Measurements from ENCODE around the gene TRAF3IP1. TPM values are rescaled to one million over a fixed set of nuclear protein-coding genes. Genes with fewer than 3 reads are reported as not detected.
"Not testable (repeated sequence)": the region's sequence is repeated elsewhere in the genome, so short reads cannot be mapped to it uniquely, and the experiment has no call there.

The TRAF3IP1 gene
- total RNA-seq, 2 donors from 2014 or later, result 5.4 to 10.9 TPM

DNA sequence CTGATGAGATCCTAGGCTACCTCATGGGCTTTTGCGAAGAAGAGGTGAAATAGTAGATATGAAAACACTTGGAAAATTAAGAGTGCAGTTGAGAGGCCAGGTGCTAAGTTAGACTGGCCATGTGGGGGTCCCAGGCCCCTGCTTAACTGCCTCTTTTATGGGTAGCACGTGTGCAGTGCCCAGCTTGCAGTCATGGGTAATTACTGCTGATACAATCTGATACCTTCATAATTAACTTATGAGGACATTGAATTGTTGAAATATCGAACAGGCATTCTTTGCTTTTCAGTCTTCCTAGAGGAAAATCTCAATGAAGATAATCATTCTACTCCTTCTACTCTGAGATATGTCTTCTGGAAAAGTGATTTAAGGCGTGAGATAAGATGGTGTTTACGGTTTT lies 11.6 kb downstream of the TRAF3IP1 start:
- DNase-seq (no peak), ATAC-seq (no peak)
- Histone ChIP-seq H3K36me3 (replicated peaks in 1 of 2; ENCODE audit: insufficient read depth in 1 of 2, low read depth in 2 of 2) (peaks cover 0 to 2% of the 10 kb centered on the region in 2 donors), H3K27ac (no peak overlapping the region), H3K27me3 (no peaks in the 10 kb centered on the region), H3K9me3 (no peaks in the 10 kb centered on the region), H3K4me1 (no peaks in the 10 kb centered on the region), H3K4me3 (no peak overlapping the region)
- 77 to 81% methylated on average over 5 of the region's 5 CpGs for WGBS, 2 donors
- intact Hi-C loops (cut with DNase I), result no loop called here
- TF ChIP-seq, protein P1, sequence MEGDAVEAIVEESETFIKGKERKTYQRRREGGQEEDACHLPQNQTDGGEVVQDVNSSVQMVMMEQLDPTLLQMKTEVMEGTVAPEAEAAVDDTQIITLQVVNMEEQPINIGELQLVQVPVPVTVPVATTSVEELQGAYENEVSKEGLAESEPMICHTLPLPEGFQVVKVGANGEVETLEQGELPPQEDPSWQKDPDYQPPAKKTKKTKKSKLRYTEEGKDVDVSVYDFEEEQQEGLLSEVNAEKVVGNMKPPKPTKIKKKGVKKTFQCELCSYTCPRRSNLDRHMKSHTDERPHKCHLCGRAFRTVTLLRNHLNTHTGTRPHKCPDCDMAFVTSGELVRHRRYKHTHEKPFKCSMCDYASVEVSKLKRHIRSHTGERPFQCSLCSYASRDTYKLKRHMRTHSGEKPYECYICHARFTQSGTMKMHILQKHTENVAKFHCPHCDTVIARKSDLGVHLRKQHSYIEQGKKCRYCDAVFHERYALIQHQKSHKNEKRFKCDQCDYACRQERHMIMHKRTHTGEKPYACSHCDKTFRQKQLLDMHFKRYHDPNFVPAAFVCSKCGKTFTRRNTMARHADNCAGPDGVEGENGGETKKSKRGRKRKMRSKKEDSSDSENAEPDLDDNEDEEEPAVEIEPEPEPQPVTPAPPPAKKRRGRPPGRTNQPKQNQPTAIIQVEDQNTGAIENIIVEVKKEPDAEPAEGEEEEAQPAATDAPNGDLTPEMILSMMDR (IDR thresholded peaks at IDR 0.05), result no peak
- TF ChIP-seq POLR2A (IDR thresholded peaks at IDR 0.05), result no peak

DNA sequence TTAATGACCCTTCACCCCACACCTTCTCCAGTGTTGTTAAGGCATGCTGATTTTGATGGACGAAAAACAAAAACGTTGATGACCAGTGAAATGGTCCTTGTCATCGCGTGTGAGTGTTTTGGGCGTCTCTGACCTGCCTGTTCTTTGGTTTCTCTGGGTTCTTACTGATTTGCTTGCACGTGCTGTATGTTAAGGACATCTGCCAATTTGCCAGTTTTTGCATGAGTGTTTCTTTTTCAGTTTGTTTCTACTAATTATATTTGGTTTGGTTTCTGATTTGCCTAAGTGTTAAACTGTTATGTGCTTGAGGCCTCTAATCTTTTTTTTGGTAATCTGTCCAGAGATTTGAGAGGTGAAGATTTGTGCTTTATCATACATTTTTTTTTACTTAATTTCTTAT lies 14.6 kb downstream of the TRAF3IP1 start:
- H3K27ac ChIP-seq, result no peak overlapping the region
- H3K9me3 ChIP-seq, result no peaks in the 10 kb centered on the region
- H3K4me1 ChIP-seq, result peaks cover 4% of the 10 kb centered on the region
- no peak overlapping the region for H3K4me3 ChIP-seq
- no peak for TF ChIP-seq POLR2A (IDR thresholded peaks at IDR 0.05)
- TF ChIP-seq, protein P1 (IDR thresholded peaks at IDR 0.05), result no peak
- H3K36me3 ChIP-seq (replicated peaks in 1 of 2; ENCODE audit: insufficient read depth in 1 of 2, low read depth in 2 of 2), result no peaks in the 10 kb centered on the region
- no peaks in the 10 kb centered on the region for H3K27me3 ChIP-seq
- intact Hi-C loops (cut with DNase I), result no loop called here
- WGBS, 2 donors, result 84 to 88% methylated on average over 6 of the region's 6 CpGs
- DNase-seq, result no peak
- ATAC-seq, result no peak

DNA sequence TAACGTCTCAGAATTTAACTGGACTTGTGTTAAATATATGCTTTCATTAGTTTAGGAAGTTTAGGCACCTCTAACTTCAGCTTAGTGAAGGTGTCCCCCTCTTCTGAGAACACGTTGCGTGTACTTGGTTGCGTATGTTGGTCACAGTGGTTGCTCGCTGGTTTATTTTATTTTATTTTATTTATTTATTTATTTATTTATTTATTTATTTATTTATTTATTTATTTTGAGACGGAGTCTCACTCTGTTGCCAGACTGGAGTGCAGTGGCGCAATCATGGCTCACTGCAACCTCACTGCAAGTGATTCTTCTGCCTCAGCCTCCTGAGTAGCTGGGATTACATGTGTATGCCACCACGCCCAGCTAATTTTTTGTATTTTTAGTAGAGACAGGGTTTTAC lies 15.3 kb downstream of the TRAF3IP1 start:
- H3K4me1 ChIP-seq; H3K27ac ChIP-seq; intact Hi-C loops (cut with DNase I); H3K4me3 ChIP-seq; H3K27me3 ChIP-seq; H3K36me3 ChIP-seq (replicated peaks in 1 of 2; ENCODE audit: insufficient read depth in 1 of 2, low read depth in 2 of 2); H3K9me3 ChIP-seq; ATAC-seq; DNase-seq: not testable (repeated sequence)
- 91 to 92% methylated on average over 8 of the region's 8 CpGs for WGBS, 2 donors

DNA sequence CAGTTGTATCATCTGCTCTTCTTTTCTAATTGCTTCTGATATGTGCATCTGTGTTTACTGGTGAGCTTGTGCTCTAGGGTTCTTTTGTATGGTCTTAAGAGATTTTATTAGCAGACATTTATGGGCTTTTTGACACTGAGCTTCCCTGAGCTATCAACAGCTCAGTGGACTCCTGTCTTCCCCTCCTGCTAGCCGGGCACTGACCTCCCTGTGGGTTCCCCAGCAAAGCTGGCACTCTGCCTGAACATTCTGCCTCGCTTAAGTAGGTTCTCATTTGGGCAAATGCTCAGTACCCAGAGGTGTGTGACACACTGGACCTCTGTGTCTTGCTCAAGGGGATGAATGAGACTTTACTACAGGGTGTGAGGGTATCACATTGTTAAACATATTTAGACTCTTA lies 15.8 kb downstream of the TRAF3IP1 start:
- Histone ChIP-seq H3K4me3 (no peak overlapping the region), H3K9me3 (no peaks in the 10 kb centered on the region), H3K27ac (no peak overlapping the region), H3K27me3 (no peaks in the 10 kb centered on the region), H3K36me3 (replicated peaks in 1 of 2; ENCODE audit: insufficient read depth in 1 of 2, low read depth in 2 of 2) (no peaks in the 10 kb centered on the region), H3K4me1 (peaks cover 4% of the 10 kb centered on the region)
- intact Hi-C loops (cut with DNase I), result no loop called here
- DNase-seq, result peak in 3 of 4 donors; percentile 32 to 39 (median 38)
- no peak for TF ChIP-seq POLR2A (IDR thresholded peaks at IDR 0.05)
- TF ChIP-seq, protein P1 (IDR thresholded peaks at IDR 0.05), result no peak
- ATAC-seq, result no peak
- WGBS, 2 donors, result 54 to 62% methylated on average over 2 of the region's 2 CpGs

DNA sequence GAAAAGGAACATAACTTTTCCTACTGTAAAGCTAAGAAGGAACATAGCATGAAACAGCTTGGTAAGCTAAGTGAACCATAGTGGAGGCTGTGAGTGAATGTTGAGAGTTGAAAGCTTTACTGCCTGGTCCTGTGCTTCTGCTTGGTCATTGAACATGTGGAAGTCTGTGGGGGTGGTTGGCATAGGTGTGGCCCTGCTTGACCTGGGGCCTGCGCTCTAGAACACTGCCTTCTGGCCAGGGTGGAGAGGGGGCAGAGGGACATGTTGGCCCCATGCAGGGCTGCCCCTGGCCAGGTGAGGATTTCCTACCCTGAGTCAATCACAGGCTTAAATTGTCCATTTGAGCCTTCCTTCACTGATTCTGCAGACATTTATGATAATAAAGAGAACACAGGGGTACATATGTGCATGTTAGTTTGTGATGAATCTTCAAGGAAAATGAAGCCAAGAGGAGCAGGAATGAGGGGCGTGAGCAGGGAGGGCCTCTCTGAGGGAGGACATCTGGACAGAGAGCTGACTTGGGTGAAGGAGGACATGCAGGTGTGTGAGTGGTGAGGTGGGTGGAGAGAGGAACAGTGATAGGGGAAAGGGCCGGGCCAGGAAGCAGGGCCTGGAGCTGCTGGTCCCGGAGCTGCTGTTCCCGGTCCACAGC lies 16.6 kb downstream of the TRAF3IP1 start:
- ATAC-seq (no peak), DNase-seq (no peak)
- H3K4me1 ChIP-seq, result peaks cover 4% of the 10 kb centered on the region
- no peaks in the 10 kb centered on the region for H3K27me3 ChIP-seq
- no peaks in the 10 kb centered on the region for H3K9me3 ChIP-seq
- intact Hi-C loops (cut with DNase I), result no loop called here
- TF ChIP-seq, protein P1 (IDR thresholded peaks at IDR 0.05), result no peak
- no peak for TF ChIP-seq POLR2A (IDR thresholded peaks at IDR 0.05)
- no peaks in the 10 kb centered on the region for H3K36me3 ChIP-seq (replicated peaks in 1 of 2; ENCODE audit: insufficient read depth in 1 of 2, low read depth in 2 of 2)
- no peak overlapping the region for H3K27ac ChIP-seq
- H3K4me3 ChIP-seq, result no peak overlapping the region
- WGBS, 2 donors, result 82 to 89% methylated on average over 5 of the region's 5 CpGs

All from body of pancreas (tissue), 4 donors.